ENCODE measurements around the gene PIK3R5.

DNA sequence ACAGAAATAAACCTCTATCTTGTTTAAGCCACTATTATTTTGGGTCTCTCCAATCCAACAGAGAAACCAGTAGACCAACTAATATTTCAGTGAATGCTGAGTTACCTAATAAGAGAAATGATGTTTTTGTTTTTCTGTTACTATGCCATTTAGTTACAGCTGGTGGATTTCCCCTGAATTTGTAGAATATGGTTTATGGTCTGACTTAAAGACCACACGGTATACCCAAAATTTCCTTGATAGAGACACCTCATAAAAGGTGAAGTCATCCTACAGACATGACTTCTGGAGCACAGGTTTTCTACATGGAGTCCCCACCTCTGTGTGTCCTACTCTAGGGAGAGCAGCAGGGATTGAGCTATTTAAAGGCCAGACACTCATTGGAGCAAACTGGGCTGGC is 13.3 kb downstream of the PIK3R5 start:
- TF ChIP-seq, protein P1, sequence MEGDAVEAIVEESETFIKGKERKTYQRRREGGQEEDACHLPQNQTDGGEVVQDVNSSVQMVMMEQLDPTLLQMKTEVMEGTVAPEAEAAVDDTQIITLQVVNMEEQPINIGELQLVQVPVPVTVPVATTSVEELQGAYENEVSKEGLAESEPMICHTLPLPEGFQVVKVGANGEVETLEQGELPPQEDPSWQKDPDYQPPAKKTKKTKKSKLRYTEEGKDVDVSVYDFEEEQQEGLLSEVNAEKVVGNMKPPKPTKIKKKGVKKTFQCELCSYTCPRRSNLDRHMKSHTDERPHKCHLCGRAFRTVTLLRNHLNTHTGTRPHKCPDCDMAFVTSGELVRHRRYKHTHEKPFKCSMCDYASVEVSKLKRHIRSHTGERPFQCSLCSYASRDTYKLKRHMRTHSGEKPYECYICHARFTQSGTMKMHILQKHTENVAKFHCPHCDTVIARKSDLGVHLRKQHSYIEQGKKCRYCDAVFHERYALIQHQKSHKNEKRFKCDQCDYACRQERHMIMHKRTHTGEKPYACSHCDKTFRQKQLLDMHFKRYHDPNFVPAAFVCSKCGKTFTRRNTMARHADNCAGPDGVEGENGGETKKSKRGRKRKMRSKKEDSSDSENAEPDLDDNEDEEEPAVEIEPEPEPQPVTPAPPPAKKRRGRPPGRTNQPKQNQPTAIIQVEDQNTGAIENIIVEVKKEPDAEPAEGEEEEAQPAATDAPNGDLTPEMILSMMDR (IDR thresholded peaks at IDR 0.05) = no peak
- no peak for TF ChIP-seq POLR2A (IDR thresholded peaks at IDR 0.05)
